ENCODE measurements around the gene ADGRA3.
A peak's percentile ranks its signal among the peaks of the same experiment; 100 is the strongest.
"Not testable (repeated sequence)": the region's sequence is repeated elsewhere in the genome, so short reads cannot be mapped to it uniquely, and the experiment has no call there.

Gene ADGRA3

DNA sequence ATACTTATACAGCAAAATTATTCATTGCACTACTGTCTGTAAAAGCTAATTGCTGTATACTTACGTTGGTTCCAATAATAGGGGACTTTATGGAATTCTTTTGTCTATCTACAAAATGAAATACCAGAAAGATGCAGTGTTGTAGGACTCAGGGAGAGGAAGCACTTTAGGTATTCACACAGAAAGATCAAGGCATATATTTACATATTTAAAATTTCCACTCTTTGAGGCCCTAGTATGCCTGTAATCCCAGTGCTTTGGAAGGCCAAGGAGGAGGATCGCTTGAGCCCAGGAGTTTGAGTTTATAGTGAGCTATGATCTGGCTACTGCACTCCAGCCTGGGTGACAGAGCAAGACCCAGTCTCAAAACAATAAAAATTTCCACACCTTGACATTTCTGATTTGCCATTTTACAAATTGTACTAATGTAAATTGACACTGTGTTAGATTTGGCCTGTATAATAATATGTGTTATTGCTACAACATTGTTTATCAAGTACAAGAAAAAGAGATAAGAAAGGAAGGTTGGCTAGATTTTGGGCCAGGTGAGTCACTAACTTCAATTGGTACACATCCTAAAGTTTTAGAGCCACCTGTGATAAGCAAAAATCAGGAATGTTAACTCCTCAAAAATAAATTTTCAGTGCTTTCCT, 35.1 kb downstream of the ADGRA3 start:
- DNase-seq = no peak

DNA sequence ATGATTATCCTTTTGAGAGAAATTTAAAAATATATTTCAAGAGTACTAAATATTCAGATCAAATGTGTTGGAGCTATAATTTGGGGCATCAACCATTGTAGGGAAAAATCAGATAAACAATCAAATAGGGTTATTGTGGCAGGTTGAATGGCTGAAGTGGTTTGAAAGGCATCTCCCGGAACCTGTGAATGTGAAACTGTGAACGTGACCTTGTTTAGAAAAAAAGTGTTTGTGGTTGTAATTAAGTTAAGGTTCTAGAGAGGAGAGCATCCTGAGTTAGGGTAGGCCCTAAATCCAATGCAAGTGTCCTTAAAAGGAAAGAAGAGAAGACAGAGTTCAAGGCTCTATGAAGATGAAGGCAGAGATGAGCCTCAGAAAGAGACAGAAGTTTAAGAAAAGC, 37.4 kb downstream of the ADGRA3 start:
- no peak for DNase-seq

DNA sequence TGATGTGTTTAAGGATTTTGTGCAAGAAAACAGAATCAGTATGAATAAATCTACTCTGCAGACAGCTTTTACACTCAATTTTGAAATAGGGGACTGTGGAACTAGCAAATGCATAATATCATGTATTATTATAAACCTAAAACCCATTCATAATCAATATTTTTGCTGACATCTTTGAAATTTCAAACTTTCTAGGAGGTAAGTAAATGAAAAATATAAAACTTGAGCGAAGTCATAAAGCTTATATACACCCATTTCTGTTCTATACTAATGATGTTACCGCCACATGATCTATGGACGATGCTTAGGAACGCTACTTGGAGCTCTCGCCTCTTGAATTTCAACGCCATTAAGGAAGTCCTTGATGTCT, 38.1 kb downstream of the ADGRA3 start:
- no peak for DNase-seq

DNA sequence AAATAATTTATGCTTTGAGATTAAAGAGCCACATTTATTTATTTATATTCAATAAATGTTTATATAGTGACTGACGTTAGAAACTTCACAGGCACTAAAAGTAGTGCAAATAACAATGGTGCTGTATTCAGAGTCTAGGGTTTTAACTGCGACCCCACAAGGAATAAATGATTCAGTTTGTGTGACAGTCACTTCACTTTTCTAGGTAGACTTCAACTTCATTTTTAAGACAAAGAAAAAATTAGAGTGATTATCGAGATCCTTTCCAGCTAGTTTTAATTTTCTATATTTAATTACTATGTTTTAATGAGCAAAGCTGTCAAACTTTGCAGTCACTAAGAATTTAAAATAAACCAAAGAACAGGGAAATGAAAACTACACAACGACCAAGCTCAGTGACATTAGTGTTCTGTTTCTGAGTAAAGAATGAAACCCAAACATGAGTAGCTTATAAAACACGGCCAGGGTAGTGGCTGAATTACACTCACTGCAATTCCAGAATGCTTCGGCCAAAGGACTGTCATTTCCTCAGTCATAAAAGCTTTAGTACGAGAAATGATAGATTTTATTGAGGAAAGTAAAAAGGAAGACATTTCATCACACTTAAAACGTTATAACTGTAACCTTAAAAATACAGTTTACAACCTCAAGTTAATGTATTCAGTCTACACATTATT, 38.6 kb downstream of the ADGRA3 start:
- DNase-seq = no peak

DNA sequence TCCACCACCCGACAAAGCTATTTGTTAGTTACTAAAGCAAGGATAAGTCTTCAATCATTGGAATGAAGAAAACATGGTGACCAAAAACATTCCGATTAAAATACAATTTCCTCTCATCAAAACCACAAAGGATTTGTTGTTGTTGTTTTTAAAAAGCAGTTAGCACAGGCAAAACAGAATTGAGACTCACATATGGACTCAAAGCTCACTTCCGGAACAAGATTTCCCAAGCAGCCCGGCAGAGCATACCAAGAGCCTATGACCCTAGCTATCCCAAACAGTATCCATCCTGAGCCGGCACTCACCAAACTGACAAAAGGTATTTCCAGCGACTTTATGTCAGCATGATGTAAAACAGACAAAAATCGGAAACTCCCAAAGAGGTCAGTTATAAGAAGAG, 39.9 kb downstream of the ADGRA3 start:
- no peak for DNase-seq

DNA sequence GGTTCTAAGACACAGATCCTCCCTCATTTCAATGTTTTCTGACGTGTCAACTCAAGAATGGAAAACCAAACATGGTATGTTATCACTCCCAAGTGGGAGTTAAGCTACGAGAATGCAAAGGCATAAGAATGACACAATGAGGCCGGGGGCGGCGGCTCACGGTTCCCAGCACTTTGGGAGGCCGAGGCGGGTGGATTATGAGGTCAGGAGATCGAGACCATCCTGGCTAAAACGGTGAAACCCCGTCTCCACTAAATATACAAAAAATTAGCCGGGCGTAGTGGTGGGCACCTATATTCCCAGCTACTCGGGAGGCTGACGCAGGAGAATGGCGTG, 40.6 kb downstream of the ADGRA3 start:
- DNase-seq = not testable (repeated sequence)

DNA sequence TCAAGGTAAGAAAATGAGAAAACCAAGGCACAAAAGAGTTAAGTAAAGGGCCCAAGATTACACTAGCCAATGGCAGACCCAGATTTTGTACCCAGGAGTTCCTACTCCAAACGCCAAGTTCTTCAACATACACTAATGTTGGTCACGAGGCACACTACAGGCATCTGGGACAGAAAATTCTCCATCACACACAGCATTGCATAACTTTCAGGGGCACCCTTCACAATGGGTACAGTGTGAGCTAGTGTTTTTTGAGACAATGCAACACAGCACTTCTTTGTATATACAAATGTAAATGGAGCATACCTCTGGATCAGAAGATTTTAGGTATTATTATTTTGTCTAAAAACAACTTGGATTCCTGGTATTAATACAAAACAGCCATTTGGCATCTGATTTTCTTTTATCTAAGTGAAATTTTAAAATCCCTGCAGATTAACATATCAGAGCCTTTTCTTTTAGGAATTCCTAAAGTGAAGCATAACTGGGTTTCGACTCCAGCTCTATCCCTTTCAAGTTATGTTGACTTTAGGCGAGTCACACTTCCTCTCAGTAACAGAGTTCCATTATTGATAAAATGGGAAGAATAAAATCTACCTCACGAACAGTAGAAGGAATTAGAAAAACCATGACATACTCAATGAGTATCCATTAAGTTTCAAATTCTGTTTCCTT, 41.1 kb downstream of the ADGRA3 start:
- peak; percentile 52 for DNase-seq

DNA sequence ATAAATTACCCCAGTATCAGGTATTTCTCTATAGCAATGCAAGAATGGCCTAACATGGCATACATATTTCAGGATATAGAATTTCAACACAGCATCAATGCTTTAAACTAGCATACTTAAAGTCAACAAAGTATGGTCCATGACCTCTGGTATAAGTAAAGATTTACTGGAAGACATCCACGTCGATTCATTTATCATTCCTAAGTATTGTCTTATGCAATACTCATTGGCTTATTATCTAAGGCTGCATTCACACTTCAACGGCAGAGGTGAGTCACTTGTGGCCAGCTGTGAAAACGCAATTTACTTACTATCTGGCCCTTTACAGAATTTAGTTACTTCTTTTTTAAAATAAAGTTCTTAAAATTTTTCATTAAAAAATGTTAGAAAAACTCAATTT, 42.6 kb downstream of the ADGRA3 start:
- peak; percentile 82 for DNase-seq

DNA sequence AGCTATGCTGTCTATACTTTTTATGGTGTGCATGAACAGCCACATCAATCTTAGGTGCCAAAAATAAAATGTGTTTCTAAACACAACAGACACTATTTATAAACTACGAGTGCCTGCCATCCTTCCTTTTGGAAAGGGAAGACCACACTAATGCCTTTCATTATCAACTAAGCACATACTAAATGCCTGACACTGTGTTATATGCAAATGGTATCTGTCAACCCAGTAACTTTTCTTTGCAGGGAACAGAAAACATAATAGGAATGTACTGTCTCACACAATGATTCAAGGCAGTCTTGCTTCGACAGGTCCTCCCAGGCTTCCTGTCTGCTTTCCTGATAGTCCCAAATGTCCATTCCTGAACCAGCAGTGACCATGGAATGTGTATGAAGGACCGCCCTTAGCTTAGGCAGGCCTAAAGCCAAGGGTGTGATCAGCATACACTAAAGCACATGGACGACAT, 43.8 kb downstream of the ADGRA3 start:
- no peak for DNase-seq

DNA sequence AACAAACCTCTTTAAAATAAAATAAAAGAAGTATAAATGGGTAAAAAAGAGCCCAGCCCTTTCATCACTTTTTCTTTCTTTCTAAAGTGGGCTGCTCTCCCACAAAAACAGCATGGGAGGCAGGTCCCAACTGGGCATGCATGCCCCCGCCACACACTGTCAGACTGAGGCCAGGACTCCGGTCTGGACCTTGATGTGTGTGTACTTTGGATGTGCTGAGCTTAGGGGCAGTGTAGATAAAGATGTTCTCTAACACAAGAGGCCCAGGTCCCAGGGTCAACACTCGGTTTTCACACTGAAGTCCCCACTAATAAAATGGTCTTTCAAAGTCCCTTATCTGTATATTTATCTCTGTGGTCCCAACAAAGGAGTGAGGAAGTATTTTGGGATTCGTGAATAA, 44.4 kb downstream of the ADGRA3 start:
- no peak for DNase-seq

DNA sequence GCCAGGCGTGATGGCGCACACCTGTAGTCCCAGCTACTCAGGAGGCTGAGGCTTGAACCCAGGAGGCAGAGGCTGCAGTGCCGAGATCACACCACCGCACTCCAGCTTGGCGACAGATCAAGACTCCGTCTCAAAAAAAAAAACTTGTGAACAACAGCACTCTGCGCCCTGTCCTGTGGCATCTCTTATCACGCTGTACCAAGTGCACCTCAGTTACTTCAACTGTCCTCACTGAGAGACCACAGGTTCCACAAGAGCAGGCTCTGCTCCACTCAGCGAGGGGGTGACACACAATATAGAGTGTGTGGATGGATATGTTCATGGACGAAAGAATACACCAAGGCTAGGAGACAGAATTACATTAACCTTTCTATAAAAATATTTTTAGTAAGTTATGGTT, 49.3 kb downstream of the ADGRA3 start:
- DNase-seq = no peak

DNA sequence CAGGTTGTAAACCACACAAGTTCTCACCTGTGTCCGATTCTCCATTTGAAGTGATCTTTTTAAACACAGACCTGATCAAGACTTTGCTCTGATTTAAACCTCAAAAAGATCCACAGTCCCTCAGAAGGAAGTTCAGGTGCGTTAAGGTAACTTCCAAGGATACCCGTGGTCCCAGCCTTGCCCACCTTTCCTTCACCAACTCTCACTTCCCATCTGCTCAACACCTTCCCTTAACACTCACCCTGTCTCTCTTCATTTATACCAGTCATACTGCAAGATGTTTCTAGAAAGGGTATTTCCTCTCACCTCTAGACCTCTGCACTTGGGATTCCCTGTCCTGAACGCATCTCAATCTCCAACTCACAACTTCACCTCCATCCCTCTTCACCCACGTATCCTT, 49.9 kb downstream of the ADGRA3 start:
- no peak for DNase-seq

DNA sequence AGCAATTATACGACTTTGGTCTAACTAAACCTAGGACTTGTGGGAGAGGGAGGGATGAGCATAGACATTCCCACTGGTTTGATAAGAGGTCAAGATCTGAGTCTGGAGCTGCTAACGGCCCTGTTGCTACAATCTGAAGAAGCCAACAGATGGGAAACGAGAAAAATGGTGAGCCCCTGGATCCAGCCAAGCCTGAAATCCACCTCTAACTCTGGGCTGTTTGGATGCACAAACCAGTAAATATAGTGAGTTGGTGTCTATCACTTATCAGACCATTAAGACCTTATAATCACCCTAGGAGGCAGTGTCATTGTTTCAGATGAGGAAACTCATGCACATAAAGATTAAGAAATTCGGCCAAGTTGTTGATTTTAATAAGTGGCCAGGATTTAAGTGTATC, 50.5 kb downstream of the ADGRA3 start:
- DNase-seq = no peak

DNA sequence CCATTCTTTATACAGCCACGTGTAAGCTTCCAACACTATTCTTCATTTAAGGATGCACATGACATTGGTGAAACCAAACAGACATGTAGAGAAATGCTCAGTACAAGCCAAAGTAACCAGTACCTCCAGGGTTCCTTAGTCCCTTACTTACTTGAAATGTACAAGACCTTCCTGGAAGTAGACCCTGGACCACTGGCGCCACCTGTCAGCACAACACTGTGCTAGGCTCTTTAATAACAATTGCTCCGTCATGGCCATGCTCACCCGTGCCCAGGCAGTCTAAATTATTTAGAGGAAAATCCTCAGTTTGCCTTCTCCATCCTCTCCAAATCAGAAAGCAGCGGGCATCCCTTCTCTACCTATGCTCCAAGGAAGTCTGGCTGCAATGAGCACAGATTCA, 52.7 kb downstream of the ADGRA3 start:
- DNase-seq = no peak

DNA sequence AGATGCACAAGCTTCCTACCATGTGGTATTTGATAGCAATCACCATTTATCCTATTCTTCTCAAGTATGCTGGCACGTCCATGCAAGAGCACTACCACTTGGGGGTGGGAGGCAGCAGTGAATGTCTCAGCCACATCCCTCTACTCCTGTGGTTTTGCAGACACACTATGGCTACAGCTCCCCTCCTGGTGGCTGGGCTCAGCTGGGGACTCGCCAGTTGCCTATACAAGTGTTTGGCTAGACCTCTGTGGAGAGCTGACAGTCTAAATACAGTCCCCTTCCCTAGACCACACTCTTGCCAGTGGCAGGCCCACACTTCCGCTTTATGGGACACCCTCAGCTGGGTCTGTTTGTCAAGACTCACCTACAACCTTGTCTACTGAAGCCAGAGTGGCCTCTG, 53.2 kb downstream of the ADGRA3 start:
- DNase-seq = no peak

DNA sequence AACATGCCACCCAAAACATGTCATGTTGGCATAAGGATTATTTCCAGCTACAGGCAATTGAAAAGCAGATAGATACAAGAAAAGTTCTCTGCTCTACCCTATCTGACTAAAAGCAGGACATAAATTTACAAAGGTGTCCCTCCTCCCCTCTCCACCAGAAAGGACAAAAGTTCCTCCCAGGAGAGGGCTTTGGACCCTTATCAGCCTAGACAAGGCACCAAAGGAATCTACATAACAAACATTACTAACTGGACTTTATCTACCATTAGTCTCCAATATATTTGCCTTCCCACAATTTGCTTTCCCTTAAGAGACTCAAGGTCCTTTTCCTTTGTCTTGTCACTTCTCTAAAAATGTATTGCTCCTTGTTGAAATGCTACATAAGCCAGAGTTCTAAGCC, 55.6 kb downstream of the ADGRA3 start:
- no peak for DNase-seq

DNA sequence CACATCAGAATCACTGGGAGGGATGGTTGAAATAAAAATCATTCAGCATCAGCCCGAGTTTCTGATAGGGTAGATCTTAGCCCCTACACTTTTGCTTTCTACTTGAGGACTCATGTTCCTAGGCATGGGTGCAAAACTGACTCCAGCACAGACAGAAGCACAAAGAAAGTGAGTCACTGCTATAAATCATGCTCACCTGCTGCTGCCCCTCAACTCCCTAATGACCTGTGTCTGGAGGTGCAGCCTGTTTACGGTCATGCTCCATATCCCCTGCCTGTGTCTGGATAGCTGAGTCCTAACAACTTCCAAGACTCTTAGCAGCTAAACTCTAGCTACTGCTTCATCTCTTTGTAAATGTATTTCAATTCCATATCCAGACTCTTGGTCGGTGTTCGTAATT, 57.8 kb downstream of the ADGRA3 start:
- no peak for DNase-seq

DNA sequence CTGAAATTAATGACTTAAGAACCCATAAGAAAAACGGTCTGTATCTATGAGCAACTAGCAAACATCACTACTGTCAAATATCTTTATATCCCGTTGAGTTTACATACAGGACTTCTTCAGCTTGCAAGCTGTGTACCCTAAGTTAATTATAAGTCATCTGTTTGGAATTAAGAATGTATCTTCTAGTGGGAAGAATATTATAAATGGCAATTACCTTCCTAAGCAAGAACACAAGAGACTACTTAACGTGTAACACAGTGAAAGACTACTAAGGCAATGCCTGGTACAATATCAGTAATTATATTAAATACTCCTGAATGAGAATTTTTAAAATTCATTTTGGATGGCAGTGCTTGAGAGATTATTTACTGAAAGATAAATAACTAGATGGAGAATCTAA, 58.5 kb downstream of the ADGRA3 start:
- no peak for DNase-seq

DNA sequence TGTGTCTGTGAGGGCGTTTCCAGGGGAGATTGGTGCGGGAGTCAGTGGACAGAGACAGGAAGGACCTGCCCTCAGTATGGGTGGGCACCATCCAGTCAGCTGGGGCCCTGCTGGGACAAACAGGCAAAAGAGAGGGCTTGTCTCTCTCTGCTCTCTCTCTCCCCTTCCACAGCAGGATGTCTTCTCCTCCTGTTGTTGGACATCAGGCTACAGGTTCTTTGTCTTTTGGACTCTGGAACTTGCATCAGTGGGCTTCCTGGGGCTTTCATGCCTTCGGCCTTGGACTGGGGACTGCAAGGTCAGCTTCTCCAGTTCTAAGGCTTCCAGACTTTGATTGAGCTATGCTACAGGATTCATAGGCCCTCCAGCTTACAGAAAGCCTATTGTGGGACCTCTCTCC, 59.6 kb downstream of the ADGRA3 start:
- no peak for DNase-seq

DNA sequence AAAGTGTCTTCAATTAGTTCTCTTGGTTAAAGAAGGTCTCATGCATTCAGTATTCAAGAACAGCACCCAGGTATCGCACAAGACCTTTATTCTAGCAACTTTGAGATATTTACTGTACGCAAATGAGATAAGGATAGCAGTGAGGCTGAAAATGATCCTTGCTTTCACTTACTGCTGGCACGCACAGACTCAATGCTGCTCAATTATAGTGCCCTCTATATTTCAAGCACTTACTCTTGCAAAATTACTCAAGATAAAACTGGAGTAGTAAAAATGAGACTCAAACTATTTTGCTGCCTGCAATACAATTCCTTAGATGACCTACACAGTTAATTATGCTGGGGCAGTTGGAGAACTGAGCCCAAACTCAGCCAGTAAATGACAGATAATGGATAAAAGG, 60.9 kb downstream of the ADGRA3 start:
- DNase-seq = no peak

DNA sequence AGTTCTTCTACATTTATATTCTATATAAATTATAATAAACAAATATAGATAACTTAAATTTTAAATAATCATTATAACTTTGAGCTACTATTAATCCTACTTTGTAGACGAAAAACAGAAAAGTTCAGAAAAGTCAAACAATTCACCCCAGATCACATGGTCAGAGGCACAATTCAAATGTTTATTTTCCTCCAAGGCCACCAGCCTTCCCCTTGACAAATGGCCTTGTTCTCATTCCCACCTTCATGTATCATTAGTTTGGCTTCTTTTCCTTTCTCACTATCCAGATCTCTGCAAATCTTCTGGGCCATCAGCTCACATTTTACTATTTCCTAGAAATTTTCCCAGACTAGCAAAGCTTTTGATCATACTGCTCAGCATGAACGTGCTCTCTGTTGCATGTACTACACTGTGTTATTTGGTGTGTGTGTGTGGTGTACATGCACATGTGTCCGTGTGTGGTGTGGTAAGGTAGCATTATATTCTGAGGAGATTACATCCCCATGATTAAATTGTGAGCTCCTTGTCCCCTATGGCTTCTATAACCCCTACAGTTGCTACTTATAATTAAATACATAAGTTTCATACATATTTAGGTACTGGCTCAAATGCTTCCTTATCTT, 61.5 kb downstream of the ADGRA3 start:
- DNase-seq = no peak

DNA sequence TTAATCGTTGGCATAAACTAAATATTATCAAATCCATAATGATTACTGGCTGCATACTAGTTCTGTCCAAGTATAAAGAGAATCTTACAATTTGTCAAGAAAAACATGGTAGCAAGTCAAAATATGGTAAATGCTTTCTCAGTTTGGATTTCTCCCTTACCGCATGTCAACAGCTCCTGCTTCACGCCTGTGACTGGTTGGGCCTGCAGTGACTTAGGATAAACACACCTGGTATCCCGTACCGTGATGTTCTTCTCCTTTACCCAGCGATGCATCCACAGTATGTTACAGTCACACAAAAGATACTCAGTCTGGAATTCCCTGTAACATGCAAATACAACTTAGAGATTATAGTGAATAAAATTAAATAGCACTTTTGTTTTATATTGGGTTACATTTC, 71.1 kb downstream of the ADGRA3 start:
- DNase-seq = no peak

DNA sequence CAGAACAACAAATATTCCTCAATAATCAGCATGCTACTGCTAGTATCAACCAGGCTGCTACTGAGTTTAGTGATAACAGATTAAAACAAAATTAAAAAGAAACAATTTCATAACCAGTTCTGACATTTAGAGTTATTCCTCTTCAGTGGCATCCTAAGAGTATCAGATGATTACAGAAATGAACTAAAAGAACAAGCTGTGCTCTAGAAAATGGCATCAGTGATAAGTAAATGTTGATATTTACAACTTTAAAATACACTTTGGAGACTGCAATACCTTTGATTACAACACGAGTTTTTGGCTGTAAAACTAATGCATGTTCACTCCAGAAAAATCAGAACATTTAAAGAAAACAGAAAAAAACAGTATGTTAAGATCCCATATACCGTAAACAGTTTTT, 72.9 kb downstream of the ADGRA3 start:
- no peak for DNase-seq

DNA sequence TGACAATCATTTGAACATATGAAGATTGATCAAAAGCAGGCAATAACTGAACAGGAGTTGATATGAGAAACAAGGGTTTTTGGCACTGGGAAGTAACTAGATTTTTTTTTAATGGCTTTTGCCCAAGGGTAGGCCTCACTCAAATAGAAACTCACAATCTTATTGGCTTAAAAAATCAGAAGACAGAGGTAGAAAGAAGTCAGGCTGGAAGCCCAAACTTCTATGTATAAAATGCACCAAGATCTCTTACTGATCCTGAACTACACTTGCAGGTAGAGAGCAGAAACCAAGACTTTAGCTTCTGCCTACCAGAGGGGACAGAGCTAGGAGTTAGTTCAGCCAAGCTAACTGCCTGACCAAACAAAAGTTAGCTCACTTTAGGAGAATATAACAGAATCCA, 74.9 kb downstream of the ADGRA3 start:
- DNase-seq = no peak

Measured in fibroblast of skin of right quadriceps (primary cell).